Thoracic aorta (tissue), 2 donors: ENCODE data around the gene ZFAND6. TPM values are rescaled to one million over a fixed set of nuclear protein-coding genes. Genes with fewer than 3 reads are reported as not detected.

Experiments used
- ATAC-seq: fragments of 150-250 bp; one replicate; pipeline ENCODE4 v1.8.0; 2017; ENCODE audit warnings: low read depth; ENCODE audit not compliant: insufficient number of reproducible peaks, low FRiP score
- DNase-seq: peaks from one replicate; pipeline ENCODE4 v3.0.0-alpha.2; 2020; ENCODE audit warnings: low spot score
- H3K27ac ChIP-seq, 2 donors: fragments of 200-600 bp; sonication (generic); 1 replicate in 1 of 2; 2 replicates in 1 of 2; pipeline ENCODE4 v1.5.1; 2016; ENCODE audit warnings: mild to moderate bottlenecking in 2 of 2, moderate library complexity in 2 of 2
- H3K27me3 ChIP-seq: fragments of 200-600 bp; sonication (generic); replicated peaks from 2 replicates; pipeline ENCODE4 v1.6.0; 2016; ENCODE audit warnings: mild to moderate bottlenecking; ENCODE audit not compliant: insufficient read depth
- H3K36me3 ChIP-seq: fragments of 200-600 bp; sonication (generic); one replicate; pipeline ENCODE4 v1.5.1; 2016
- H3K4me1 ChIP-seq, 2 donors: fragments of 200-600 bp; sonication (generic); 1 replicate in 1 of 2; 2 replicates in 1 of 2; pipeline versions ENCODE4 v1.5.1 to v1.6.0; 2016; ENCODE audit warnings: low read depth in 2 of 2, mild to moderate bottlenecking in 1 of 2; ENCODE audit not compliant: control insufficient read depth in 1 of 2
- H3K4me3 ChIP-seq: fragments of 200-600 bp; sonication (generic); 2 replicates; pipeline ENCODE4 v1.5.1; 2016; ENCODE audit warnings: mild to moderate bottlenecking
- H3K9me3 ChIP-seq: fragments of 200-600 bp; sonication (generic); 2 replicates; pipeline ENCODE4 v1.5.1; 2016
- CTCF ChIP-seq: fragments of 200-600 bp; sonication (generic); IDR thresholded peaks from one replicate; pipeline ENCODE4 v1.5.1; 2019; ENCODE audit warnings: antibody characterized with exemption
- total RNA-seq, 2 donors: library from RNA; depleted of rRNA; stranded (reverse); fragments of >200 nt; gene quantifications; one replicate each; pipeline versions ENCODE4 v1.1.0 to v1.2.3, GENCODE V29; 2016

The ZFAND6 gene
- total RNA-seq, 2 donors from 2014 or later: 43.5 to 80.0 TPM

GRCh38 chr15:80161468-80162016 lies 102.1 kb downstream of the ZFAND6 start:
- Histone ChIP-seq H3K4me1 (no peaks in the 10 kb centered on the region), H3K27ac (no peak overlapping the region), H3K9me3 (no peaks in the 10 kb centered on the region), H3K36me3 (peaks cover 26% of the 10 kb centered on the region), H3K4me3 (no peak overlapping the region), H3K27me3 (no peaks in the 10 kb centered on the region)
- no peak for ATAC-seq
- DNase-seq: no peak
- TF ChIP-seq CTCF: no peak

GRCh38 chr15:80162059-80162554 lies 102.6 kb downstream of the ZFAND6 start:
- Histone ChIP-seq H3K27me3 (no peaks in the 10 kb centered on the region), H3K4me3 (no peak overlapping the region), H3K9me3 (no peaks in the 10 kb centered on the region), H3K27ac (no peak overlapping the region), H3K36me3 (peaks cover 26% of the 10 kb centered on the region), H3K4me1 (no peaks in the 10 kb centered on the region)
- TF ChIP-seq CTCF: no peak
- no peak for DNase-seq
- no peak for ATAC-seq

GRCh38 chr15:80163217-80163616 lies 103.7 kb downstream of the ZFAND6 start:
- Histone ChIP-seq H3K4me1 (no peaks in the 10 kb centered on the region), H3K36me3 (peaks cover 26% of the 10 kb centered on the region), H3K27me3 (no peaks in the 10 kb centered on the region), H3K9me3 (no peaks in the 10 kb centered on the region), H3K4me3 (no peak overlapping the region), H3K27ac (no peak overlapping the region)
- ATAC-seq (no peak), DNase-seq (no peak)
- no peak for TF ChIP-seq CTCF

GRCh38 chr15:80163897-80164296 lies 104.4 kb downstream of the ZFAND6 start:
- DNase-seq (no peak), ATAC-seq (no peak)
- Histone ChIP-seq H3K9me3 (no peaks in the 10 kb centered on the region), H3K27ac (no peak overlapping the region), H3K4me1 (no peaks in the 10 kb centered on the region), H3K4me3 (no peak overlapping the region), H3K36me3 (peaks cover 31% of the 10 kb centered on the region), H3K27me3 (no peaks in the 10 kb centered on the region)
- no peak for TF ChIP-seq CTCF

- DNase-seq (no peak), ATAC-seq (no peak)
- Histone ChIP-seq H3K27ac (no peak overlapping the region), H3K4me1 (peaks cover under 1 to 6% of the 10 kb centered on the region in 2 donors), H3K36me3 (peaks cover 5% of the 10 kb centered on the region), H3K4me3 (no peak overlapping the region), H3K9me3 (no peaks in the 10 kb centered on the region), H3K27me3 (no peaks in the 10 kb centered on the region)
- no peak for TF ChIP-seq CTCF
These were observed 108.5 kb downstream of the ZFAND6 start for GRCh38 chr15:80167936-80168335.
